ENCODE data around the gene CBX6. TPM values are rescaled to one million over a fixed set of nuclear protein-coding genes. Genes with fewer than 3 reads are reported as not detected.

CBX6 gene
- total and polyA plus RNA-seq, 2 donors: 23.3 to 24.0 TPM

DNA sequence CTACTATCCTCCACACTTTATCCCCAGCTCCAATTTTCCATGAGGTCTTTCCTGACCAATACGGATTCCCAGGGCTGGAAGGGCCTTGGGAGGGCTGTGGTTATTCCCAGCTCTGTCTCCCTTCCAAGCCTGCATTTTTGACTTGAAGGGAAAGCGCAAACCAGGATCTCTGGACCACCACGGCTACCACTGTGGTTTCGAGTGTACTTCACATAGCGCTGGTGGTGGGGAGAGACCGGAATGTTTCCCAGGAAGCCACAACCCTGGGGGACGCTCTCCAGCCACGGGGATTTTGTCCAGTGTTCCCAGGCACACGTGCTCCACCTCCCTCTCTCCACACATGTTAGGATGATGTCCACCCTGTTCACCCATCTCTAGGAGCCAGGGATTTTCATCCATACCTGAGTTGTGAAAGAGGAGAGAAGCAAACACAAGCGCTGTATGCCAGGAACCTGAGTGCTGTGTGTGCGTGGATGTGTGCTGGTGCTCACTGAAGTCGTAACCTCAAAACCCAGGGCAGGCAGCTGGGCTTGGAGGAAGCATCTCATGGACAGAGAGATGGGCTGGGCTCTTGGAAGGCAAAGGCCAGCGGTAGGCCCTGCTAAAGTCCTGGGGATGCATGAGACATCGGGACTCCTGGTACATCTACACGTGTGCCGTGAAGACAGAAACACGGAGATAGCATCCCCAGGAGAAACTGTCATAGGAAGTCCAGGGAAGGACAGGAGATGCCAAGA lies 26.8 kb downstream of the CBX6 start:
- no peak overlapping the region for H3K27ac ChIP-seq (ENCODE audit: low read depth in 1 of 2, low read length in 1 of 2)
- DNase-seq (ENCODE audit: low read depth in 6 of 9, low spot score in 9 of 9): no peak
- H3K9me3 ChIP-seq (ENCODE audit: control insufficient read depth in 2 of 2, insufficient read depth in 1 of 2, low read length in 1 of 2): no peaks in the 10 kb centered on the region
- H3K4me1 ChIP-seq (ENCODE audit: control insufficient read depth in 2 of 2, insufficient read depth in 2 of 2, low read length in 2 of 2): peaks cover 3 to 6% of the 10 kb centered on the region in 2 donors
- no peaks in the 10 kb centered on the region for H3K36me3 ChIP-seq (ENCODE audit: control insufficient read depth in 2 of 2, insufficient read depth in 2 of 2, low read length in 1 of 2)
- H3K27me3 ChIP-seq (ENCODE audit: control insufficient read depth in 2 of 2, insufficient read depth in 1 of 2, low read length in 1 of 2): peaks cover 40 to 91% of the 10 kb centered on the region in 2 donors
- no peak overlapping the region for H3K4me3 ChIP-seq (ENCODE audit: low read length in 2 of 2)
- WGBS: 87% methylated on average over 17 of the region's 17 CpGs

DNA sequence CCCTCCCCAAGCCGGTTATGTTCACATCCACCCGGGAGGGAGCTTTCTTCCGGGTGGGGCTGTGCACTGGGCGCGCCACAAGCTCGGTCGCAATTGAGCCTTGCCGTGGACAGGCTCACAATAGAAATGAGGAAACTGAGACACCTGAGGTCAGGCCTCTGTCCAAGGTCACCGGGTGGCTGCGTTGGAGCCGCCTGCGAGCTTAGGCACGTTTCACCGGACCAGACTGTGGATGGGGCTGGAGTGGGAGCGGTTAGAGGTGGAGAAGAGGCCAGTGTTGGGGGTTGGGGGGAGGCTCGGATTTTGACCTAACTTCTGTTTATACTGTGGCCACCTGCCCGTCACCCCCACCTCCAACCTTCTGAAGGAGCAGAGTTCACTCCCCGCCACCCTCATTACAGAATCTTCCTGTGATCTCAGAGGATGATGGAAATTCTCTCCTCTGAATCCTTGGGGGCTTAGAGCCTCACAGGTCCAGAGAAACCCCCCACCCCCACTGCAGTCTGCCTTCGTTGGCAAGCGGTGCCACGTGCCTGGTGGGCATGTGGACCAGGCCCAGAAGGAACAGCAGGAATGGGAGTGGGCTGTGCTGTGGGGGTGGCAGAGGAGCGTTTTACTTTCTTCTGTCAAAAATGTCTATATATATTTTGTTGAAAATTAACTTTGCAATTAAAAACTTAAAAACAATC lies 27.6 kb downstream of the CBX6 start:
- Histone ChIP-seq H3K27ac (ENCODE audit: low read depth in 1 of 2, low read length in 1 of 2) (no peak overlapping the region), H3K9me3 (ENCODE audit: control insufficient read depth in 2 of 2, insufficient read depth in 1 of 2, low read length in 1 of 2) (no peaks in the 10 kb centered on the region), H3K4me1 (ENCODE audit: control insufficient read depth in 2 of 2, insufficient read depth in 2 of 2, low read length in 2 of 2) (peaks cover 3 to 6% of the 10 kb centered on the region in 2 donors), H3K27me3 (ENCODE audit: control insufficient read depth in 2 of 2, insufficient read depth in 1 of 2, low read length in 1 of 2) (peaks cover 40 to 88% of the 10 kb centered on the region in 2 donors), H3K4me3 (ENCODE audit: low read length in 2 of 2) (peak overlapping the region in 1 of 2 donors; percentile 56), H3K36me3 (ENCODE audit: control insufficient read depth in 2 of 2, insufficient read depth in 2 of 2, low read length in 1 of 2) (no peaks in the 10 kb centered on the region)
- no peak for DNase-seq (ENCODE audit: low read depth in 6 of 9, low spot score in 9 of 9)
- 25% methylated on average over 22 of the region's 22 CpGs for WGBS

DNA sequence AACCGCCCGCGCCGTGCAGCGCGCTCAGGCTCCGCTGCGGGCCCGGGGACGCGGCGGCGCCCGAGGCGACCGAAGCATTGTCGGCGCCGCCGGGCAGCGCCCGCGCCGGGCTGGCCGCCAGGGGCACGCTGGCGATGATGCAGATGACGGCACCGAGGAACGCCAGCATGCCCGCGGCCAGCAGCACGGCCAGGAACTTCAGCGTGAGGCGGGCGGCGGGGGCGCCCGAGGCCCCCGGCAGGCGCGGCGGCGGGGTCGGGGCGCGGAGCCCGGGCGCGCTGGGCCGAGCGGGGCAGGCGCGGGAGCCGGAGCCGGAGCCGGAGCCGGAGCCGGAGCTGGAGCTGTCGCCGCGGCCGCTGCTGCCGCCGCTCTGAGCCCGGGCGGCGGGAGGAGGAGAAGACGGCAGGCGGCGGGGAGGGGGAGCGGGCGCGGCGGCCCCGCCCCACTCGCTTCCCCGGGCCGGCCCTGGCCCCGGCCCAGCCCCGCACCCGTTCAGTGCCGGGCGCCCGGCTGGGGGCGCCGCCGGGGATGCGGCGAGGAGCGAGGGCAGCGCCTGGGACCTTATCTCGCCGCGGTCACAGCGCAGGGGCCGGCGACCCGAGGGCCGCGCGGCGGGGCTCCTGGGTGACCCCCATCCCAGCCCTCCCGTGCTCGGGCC lies 28.2 kb downstream of the CBX6 start, which contains the start of gene NPTXR:
TSS of gene NPTXR (minus strand) at position 372 of the 658 bp plus-strand sequence.
- H3K27ac ChIP-seq (ENCODE audit: low read depth in 1 of 2, low read length in 1 of 2): no peak within 1 kb of the TSS
- H3K4me1 ChIP-seq (ENCODE audit: control insufficient read depth in 2 of 2, insufficient read depth in 2 of 2, low read length in 2 of 2): peaks cover 3 to 6% of the 10 kb centered on the region in 2 donors
- DNase-seq (ENCODE audit: low read depth in 6 of 9, low spot score in 9 of 9): no peak
- H3K4me3 ChIP-seq (ENCODE audit: low read length in 2 of 2): peak within 1 kb of the TSS in 1 of 2 donors; percentile 56
- peaks cover 40 to 85% of the 10 kb centered on the region in 2 donors for H3K27me3 ChIP-seq (ENCODE audit: control insufficient read depth in 2 of 2, insufficient read depth in 1 of 2, low read length in 1 of 2)
- under 1% methylated on average over 105 of the region's 105 CpGs for WGBS
- no peaks in the 10 kb centered on the region for H3K9me3 ChIP-seq (ENCODE audit: control insufficient read depth in 2 of 2, insufficient read depth in 1 of 2, low read length in 1 of 2)
- no peaks in the 10 kb centered on the region for H3K36me3 ChIP-seq (ENCODE audit: control insufficient read depth in 2 of 2, insufficient read depth in 2 of 2, low read length in 1 of 2)

DNA sequence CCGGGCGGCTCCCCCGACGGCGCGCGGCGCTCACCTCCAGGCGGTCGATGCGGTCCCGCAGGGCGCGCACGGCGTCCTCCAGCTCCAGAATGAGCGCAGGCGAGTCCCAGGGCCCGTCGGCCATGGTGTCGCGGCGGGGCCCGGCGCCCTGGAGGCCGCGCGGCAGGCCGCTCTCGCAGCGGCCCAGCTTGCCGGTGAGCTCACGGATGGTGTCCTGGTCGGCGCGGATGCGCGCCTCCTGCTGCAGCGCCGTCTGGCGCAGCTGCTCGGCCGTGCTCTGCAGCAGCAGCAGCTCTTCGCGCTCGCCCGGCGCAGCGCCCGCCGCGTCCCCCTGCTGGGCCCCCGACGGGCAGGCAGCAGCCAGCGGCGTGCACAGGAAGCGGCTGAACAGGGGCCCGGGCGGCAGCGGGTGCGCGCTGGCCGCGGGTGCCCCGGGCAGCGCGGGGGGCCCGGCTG lies 28.8 kb downstream of the CBX6 start:
- Histone ChIP-seq H3K27ac (ENCODE audit: low read depth in 1 of 2, low read length in 1 of 2) (no peak overlapping the region), H3K27me3 (ENCODE audit: control insufficient read depth in 2 of 2, insufficient read depth in 1 of 2, low read length in 1 of 2) (peaks cover 40 to 84% of the 10 kb centered on the region in 2 donors), H3K4me3 (ENCODE audit: low read length in 2 of 2) (peak overlapping the region in 1 of 2 donors; percentile 56), H3K9me3 (ENCODE audit: control insufficient read depth in 2 of 2, insufficient read depth in 1 of 2, low read length in 1 of 2) (no peaks in the 10 kb centered on the region), H3K36me3 (ENCODE audit: control insufficient read depth in 2 of 2, insufficient read depth in 2 of 2, low read length in 1 of 2) (no peaks in the 10 kb centered on the region), H3K4me1 (ENCODE audit: control insufficient read depth in 2 of 2, insufficient read depth in 2 of 2, low read length in 2 of 2) (peaks cover 3 to 6% of the 10 kb centered on the region in 2 donors)
- WGBS: 1% methylated on average over 68 of the region's 68 CpGs
- peak in 8 of 9 donors; percentile 5 to 71 (median 38) for DNase-seq (ENCODE audit: low read depth in 6 of 9, low spot score in 9 of 9)

DNA sequence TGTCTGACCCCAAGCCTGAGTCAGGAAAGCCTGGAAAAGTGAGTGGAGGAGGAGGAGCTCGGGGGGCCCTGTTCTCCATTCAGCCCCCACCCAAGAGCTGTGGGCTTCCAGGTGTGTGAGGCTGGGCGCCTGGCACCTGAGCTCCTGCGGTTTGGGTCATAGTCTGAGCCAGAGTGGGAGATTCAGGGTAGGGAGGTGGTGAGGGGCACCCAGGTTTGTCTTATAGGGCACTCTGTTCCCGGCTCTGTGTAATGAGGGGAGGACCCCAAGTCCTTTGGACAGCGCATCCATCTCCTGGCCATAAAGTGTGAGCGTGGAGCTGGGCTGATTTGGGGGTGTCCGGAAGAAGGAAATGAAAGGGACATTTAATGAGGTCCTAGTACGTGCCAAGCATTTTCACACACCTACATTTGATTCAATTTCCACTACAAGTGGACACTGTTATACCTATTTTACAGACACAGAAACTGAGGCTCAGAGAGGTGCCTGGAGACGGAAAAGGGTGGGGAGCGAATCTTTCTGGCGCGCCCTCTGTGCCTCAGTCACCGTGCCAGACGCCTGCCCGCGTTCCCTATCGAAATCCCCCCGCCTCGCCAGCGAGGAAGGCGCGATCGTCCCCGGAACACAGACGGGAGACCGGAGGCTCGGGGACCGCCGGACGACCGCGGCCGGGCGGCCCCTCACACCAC lies 29.4 kb downstream of the CBX6 start:
- Histone ChIP-seq H3K4me1 (ENCODE audit: control insufficient read depth in 2 of 2, insufficient read depth in 2 of 2, low read length in 2 of 2) (peaks cover 3 to 6% of the 10 kb centered on the region in 2 donors), H3K27ac (ENCODE audit: low read depth in 1 of 2, low read length in 1 of 2) (no peak overlapping the region), H3K4me3 (ENCODE audit: low read length in 2 of 2) (peak overlapping the region in 1 of 2 donors; percentile 56), H3K9me3 (ENCODE audit: control insufficient read depth in 2 of 2, insufficient read depth in 1 of 2, low read length in 1 of 2) (no peaks in the 10 kb centered on the region), H3K27me3 (ENCODE audit: control insufficient read depth in 2 of 2, insufficient read depth in 1 of 2, low read length in 1 of 2) (peaks cover 40 to 81% of the 10 kb centered on the region in 2 donors), H3K36me3 (ENCODE audit: control insufficient read depth in 2 of 2, insufficient read depth in 2 of 2, low read length in 1 of 2) (no peaks in the 10 kb centered on the region)
- 29% methylated on average over 34 of the region's 34 CpGs for WGBS
- no peak for DNase-seq (ENCODE audit: low read depth in 6 of 9, low spot score in 9 of 9)

DNA sequence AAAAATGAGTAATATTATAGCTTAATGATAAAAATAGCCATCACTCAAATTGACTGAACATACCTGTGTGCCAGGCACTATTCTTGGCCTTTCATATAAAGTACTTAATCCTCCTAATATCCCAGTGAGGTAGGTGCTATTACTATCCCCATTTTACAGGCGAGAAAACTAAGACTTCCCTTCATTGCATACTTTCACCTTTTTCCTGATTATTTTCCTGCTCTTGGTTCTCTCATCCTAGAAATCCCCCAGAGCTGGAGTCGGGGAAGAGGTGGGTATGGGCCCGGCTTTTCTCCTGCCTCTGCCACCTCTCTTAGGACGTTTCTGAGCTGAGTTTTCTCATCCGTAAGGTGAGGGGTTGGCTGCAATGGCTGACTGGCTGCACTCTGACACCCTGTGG lies 30.4 kb downstream of the CBX6 start:
- H3K4me3 ChIP-seq (ENCODE audit: low read length in 2 of 2): no peak overlapping the region
- 94% methylated on average over 5 of the region's 5 CpGs for WGBS
- H3K9me3 ChIP-seq (ENCODE audit: control insufficient read depth in 2 of 2, insufficient read depth in 1 of 2, low read length in 1 of 2): no peaks in the 10 kb centered on the region
- H3K27me3 ChIP-seq (ENCODE audit: control insufficient read depth in 2 of 2, insufficient read depth in 1 of 2, low read length in 1 of 2): peaks cover 40 to 75% of the 10 kb centered on the region in 2 donors
- DNase-seq (ENCODE audit: low read depth in 6 of 9, low spot score in 9 of 9): no peak
- H3K36me3 ChIP-seq (ENCODE audit: control insufficient read depth in 2 of 2, insufficient read depth in 2 of 2, low read length in 1 of 2): no peaks in the 10 kb centered on the region
- no peak overlapping the region for H3K27ac ChIP-seq (ENCODE audit: low read depth in 1 of 2, low read length in 1 of 2)
- H3K4me1 ChIP-seq (ENCODE audit: control insufficient read depth in 2 of 2, insufficient read depth in 2 of 2, low read length in 2 of 2): peaks cover 3 to 6% of the 10 kb centered on the region in 2 donors

DNA sequence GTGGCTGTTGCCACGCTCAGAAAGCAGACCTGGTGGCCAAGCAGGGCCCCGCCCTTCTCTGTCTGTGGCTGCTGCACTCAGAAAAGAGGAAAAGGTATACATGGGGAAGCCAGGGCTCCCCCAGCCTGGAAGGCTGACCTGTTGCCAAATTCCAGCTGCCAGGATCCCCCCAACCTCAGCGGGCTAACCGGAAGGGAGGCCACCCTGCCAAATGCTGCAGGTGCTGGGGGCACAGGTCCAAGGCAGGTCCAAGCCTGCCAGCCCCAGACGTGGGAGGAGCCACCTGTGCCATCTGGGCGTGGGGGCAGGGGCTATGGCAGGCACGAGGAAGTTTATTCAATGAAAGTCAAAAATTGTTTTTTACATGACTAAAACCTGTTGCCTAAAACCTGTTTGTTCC lies 30.8 kb downstream of the CBX6 start:
- H3K4me3 ChIP-seq (ENCODE audit: low read length in 2 of 2): no peak overlapping the region
- H3K27me3 ChIP-seq (ENCODE audit: control insufficient read depth in 2 of 2, insufficient read depth in 1 of 2, low read length in 1 of 2): peaks cover 40 to 74% of the 10 kb centered on the region in 2 donors
- DNase-seq (ENCODE audit: low read depth in 6 of 9, low spot score in 9 of 9): no peak
- no peak overlapping the region for H3K27ac ChIP-seq (ENCODE audit: low read depth in 1 of 2, low read length in 1 of 2)
- no peaks in the 10 kb centered on the region for H3K36me3 ChIP-seq (ENCODE audit: control insufficient read depth in 2 of 2, insufficient read depth in 2 of 2, low read length in 1 of 2)
- peaks cover 3 to 6% of the 10 kb centered on the region in 2 donors for H3K4me1 ChIP-seq (ENCODE audit: control insufficient read depth in 2 of 2, insufficient read depth in 2 of 2, low read length in 2 of 2)
- 15% methylated on average over 7 of the region's 7 CpGs for WGBS
- no peaks in the 10 kb centered on the region for H3K9me3 ChIP-seq (ENCODE audit: control insufficient read depth in 2 of 2, insufficient read depth in 1 of 2, low read length in 1 of 2)

DNA sequence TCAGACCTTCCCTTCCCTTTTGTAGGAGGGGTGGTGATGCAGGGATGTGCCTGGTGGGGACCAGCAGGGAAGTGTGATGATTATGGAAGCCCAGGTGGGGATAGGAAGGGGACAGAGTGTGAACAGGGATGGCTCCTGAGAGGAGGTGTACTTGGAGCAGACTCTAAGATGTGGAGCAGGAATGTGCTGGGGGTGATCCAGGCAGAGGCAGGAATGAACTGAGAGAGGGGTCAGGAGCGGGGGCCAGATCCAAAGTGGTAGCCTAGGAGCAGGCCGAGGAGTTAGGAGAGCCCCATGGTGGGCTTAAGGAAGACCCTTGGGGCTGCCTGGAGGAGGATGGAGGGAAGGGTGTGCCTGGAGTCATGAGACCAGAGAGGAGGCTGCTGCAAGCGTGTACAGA lies 31.9 kb downstream of the CBX6 start:
- no peaks in the 10 kb centered on the region for H3K9me3 ChIP-seq (ENCODE audit: control insufficient read depth in 2 of 2, insufficient read depth in 1 of 2, low read length in 1 of 2)
- no peak overlapping the region for H3K4me3 ChIP-seq (ENCODE audit: low read length in 2 of 2)
- H3K27me3 ChIP-seq (ENCODE audit: control insufficient read depth in 2 of 2, insufficient read depth in 1 of 2, low read length in 1 of 2): peaks cover 36 to 69% of the 10 kb centered on the region in 2 donors
- no peak for DNase-seq (ENCODE audit: low read depth in 6 of 9, low spot score in 9 of 9)
- peaks cover 3 to 6% of the 10 kb centered on the region in 2 donors for H3K4me1 ChIP-seq (ENCODE audit: control insufficient read depth in 2 of 2, insufficient read depth in 2 of 2, low read length in 2 of 2)
- 95% methylated on average over 3 of the region's 3 CpGs for WGBS
- H3K36me3 ChIP-seq (ENCODE audit: control insufficient read depth in 2 of 2, insufficient read depth in 2 of 2, low read length in 1 of 2): no peaks in the 10 kb centered on the region
- H3K27ac ChIP-seq (ENCODE audit: low read depth in 1 of 2, low read length in 1 of 2): no peak overlapping the region
